Measurements from ENCODE around the gene DENND1A.
A peak's percentile ranks its signal among the peaks of the same experiment; 100 is the strongest.
"Not testable (repeated sequence)": the region's sequence is repeated elsewhere in the genome, so short reads cannot be mapped to it uniquely, and the experiment has no call there.

The DENND1A gene

GRCh38 chr9:123411636-123412035, 518.3 kb downstream of the DENND1A start:
- DNase-seq (ENCODE audit: low spot score) = no peak

GRCh38 chr9:123411191-123411590, 518.7 kb downstream of the DENND1A start:
- DNase-seq (ENCODE audit: low spot score) = no peak

DNA sequence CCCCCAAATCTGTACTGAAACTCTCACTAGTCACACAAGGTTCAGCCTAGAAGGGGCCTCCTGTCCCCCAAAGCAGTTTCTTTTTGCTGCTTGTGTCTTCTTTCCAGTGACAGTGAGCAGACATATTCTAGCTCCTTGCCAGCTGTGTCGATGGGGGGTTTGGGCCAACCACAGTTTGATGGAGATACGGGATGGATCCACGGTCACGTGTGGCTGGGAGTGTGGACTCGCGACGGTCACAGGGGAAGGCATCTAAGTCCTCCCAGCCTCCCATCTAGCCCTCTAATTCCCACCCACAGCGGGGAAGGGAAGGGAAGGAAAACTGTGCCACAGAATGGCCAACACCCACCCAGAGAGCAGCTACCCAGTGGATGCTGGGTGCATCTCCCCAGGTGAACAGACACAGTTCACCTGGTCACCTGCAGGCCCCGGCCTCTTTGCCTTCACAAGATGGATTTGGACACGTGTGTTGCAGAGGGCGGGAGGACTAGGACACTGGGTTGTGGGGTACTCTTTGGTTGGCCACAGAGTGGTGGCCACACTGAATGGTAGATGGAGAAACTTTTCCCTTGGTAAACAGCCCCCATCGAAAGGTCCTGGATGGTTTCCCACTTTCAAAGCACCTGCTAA, 519.5 kb downstream of the DENND1A start:
- DNase-seq (ENCODE audit: low spot score) = no peak

DNA sequence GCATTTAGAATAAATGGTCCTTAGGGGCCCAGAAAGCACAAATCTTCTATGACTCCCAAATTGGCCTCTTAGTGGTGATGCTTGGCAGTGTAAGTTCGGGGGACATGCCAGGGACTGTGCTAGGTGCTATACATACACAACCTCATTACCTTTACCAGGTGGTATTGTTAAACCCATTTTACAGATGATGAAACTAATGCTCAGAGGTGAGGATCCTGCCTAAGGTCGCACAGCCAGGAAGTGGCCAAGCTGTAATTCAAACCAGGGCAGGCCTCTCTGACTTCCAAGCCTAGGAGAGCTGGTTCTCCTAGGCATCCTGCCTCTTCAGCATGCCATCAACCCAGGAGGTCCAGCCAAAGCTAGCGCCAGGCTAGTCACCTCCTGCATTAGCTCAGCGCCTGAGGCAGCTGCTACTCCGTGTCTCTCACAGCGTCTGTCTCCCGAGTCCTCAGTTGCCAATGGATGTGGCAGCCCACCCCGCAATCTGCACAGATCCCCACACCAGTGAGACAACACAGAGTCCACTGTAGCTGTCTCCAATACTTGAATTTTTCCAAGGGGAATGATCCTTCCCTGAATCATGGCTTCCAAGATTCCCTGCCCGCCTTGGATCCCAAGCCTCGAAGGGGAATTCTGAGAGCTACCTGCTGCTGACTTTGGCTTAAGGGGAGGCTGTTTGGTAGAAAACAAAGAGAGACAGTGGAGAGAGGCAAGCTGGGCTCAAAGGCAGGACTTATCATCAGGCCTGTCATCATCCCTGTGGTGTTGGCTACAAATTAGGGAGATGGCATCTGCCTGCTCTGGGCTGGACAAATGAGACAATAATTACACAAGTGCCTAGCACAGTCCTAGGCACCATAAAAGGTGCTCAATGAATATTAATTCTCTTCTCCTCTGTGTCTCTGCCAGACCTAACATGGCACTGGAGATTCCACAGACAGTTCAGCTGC, 521.3 kb downstream of the DENND1A start:
- no peak for DNase-seq (ENCODE audit: low spot score)

- no peak for DNase-seq (ENCODE audit: low spot score)
Observed at GRCh38 chr9:123407217-123407851, 522.6 kb downstream of the DENND1A start.

DNA sequence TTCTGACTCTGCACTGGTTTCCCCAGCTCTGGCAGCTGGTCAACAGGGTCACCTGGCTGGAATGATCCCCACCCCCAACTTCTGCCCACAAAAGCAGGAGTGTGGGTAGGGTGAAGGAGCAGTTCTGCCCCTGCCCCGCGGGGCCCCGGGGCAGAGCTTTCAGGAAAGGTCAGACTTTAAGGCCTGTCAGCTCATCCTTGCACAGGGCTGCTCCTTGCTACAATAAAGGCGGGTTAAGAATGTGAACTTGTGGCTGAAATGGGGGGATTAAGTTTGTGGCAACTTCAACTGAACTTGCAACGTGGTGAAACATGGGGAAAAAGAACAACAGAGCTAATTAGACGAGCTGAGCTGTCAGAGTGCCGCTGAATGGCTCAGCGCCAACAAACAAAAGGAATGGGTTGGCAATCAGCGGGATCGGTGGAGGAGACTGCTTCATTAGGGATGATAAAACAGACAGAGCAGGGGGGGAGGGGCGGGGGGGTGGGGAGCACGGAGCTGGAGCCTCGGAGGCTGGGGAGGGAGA, 523.2 kb downstream of the DENND1A start:
- no peak for DNase-seq (ENCODE audit: low spot score)

DNA sequence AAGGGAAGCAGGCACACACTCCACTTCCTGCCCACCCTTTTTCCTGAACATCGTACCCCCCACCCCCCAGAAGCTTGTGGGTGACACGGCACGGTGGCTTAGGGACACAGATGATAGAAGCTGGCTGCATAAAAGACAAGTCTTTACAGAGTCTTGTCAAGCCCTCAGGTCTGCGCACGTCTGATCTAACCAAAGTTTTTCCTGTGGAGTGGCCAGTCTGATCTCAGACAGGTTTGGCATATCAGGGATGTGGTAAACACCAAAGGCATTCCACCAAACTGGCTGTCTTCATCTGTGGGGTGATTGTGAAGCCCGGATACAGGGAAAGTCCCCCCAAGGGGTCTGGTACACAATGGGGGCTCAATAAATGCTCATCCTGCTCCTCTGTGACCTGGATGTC, 523.9 kb downstream of the DENND1A start:
- DNase-seq (ENCODE audit: low spot score) = no peak

- DNase-seq (ENCODE audit: low spot score) = no peak
Observed at GRCh38 chr9:123402981-123403509, 526.9 kb downstream of the DENND1A start.

GRCh38 chr9:123401879-123402513, 527.9 kb downstream of the DENND1A start:
- peak; percentile 88 for DNase-seq (ENCODE audit: low spot score)

- peak; percentile 52 for DNase-seq (ENCODE audit: low spot score)
Observed at GRCh38 chr9:123400926-123401503, 528.9 kb downstream of the DENND1A start.

DNA sequence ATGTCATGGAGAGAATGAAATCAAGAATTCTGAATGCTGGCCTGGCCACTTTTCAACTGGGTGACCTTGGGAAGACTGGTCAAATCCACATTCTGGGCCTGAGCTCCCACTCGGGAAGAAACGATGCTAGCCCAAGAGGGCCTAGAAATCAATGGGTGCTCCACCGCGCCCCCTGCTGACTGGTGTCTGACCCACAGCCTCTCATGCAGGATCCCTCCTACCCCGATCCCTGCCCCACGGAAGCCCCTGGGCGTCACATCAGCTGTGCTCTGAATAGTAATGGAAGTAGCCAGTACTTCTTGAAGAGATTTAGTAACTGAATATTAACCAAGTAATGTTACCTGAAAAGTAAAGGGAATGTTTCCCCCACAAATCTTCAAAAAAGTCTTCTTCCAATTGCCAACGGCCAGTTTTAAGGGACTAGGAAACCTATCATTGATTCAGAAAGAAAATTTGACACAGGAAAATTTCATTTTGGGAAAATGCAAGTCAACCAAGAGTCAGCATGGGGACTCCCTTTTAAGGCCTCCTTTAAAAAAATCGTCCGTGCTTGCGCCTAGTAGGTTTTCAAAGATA, 530.0 kb downstream of the DENND1A start:
- peak; percentile 46 for DNase-seq (ENCODE audit: low spot score)

DNA sequence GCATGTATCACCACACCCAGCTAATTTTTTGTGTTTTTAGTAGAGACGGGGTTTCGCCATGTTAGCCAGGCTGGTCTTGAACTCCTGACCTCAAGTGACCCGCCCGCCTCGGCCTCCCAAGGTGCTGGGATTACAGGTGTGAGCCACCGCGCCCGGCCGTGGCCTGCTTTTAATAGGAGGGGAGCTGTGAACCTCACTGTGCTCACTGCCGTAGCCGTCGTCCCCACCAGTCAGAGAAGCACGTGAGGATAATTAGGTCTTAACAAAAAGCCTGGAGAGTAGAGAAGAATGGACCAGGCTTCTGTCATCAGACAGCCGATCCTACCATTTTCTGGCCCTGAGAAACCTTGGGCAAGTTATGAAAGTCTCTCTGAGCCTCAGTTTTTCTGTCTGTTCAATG, 531.0 kb downstream of the DENND1A start:
- DNase-seq (ENCODE audit: low spot score) = not testable (repeated sequence)

DNA sequence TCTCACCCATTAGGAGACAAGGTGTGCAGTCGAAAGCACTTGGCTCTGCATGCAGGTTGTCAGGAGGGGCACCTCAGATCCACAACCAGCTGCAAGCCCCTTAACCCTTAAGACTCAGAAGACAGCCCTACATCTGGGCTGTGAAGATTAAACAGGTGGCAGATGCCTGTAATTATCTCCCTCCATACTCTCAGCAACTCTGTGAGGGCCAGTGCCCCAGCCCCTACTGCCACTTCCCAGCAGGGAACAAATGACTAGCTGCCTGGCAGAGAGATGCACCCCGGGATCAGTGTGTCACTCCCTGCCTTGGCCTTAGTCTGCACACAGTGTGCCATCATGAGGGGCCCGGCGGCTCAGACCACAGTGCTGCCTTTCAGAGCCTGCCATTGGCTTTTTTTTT, 532.0 kb downstream of the DENND1A start:
- no peak for DNase-seq (ENCODE audit: low spot score)

- no peak for DNase-seq (ENCODE audit: low spot score)
Observed at GRCh38 chr9:123395689-123396511, 534.0 kb downstream of the DENND1A start.

DNA sequence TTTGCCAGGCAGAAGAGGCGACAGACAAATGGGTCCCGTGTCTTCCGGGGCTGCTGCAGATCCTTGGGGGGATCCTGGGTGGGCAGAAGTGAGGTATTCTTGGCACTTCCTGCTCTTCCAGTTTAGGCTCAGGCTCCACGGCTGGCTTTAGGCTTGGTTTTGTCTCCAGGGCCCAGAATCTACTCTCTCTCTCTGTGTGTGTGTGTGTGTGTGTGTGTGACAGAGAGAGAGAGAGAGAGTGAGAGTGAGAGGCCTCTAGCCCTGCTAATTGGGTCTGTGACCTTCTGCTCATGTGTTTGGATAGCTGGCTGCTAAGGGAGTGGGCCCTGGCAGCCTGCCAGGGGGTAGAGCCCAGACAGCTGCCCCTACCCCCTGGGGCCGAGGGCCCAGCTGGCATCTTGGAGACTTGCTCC, 534.6 kb downstream of the DENND1A start:
- DNase-seq (ENCODE audit: low spot score) = no peak

GRCh38 chr9:123394291-123395235, 535.4 kb downstream of the DENND1A start:
- no peak for DNase-seq (ENCODE audit: low spot score)

GRCh38 chr9:123392802-123393201, 537.1 kb downstream of the DENND1A start:
- DNase-seq (ENCODE audit: low spot score) = no peak

DNA sequence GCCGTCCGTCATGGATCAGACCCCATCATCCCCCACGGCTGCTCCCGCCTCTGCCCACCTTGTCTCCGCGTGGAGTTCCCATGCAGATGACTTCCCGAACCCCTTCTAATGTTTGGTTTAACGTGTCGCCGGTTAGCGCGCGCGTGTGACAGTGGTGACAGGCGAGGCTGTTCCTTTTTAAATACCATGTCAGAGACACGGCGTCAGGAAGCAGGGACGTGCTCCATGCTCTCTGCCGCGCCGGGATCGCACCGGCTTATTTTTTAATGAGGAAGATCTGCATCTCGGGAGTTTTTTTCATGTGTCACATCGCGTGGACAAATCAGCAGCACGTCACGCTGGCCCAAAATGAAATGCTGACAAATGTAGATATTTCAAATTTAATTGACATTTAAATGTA, 538.0 kb downstream of the DENND1A start:
- DNase-seq (ENCODE audit: low spot score) = no peak

DNA sequence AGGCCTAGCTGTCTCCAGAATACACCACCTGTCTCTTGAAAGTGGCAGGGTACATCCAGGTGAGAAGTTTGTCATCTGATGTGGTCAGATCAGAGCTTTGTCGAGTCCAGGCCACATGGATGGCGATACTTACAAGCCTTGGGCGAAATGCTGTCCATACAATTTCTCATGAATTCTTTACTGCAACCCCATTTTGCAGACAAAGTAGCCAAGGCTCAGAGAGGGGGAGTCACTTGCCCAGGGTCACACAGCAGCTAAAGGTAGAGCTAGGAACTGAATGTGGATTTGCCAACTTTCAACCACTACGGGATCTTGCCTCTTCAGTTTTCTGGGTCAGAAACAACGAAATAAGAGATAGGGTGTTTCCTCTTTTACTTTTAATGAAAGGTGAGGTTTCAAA, 538.7 kb downstream of the DENND1A start:
- DNase-seq (ENCODE audit: low spot score) = no peak
